Stimulated activated CD4-positive, alpha-beta T cell treated with anti-CD3 and anti-CD28 coated beads, Interleukin-1b, Interleukin-23, amount 100 ng/mL, for 24 hours (primary cell): ENCODE measurements around the gene ICOSLG.
"Not testable (repeated sequence)": the region's sequence is repeated elsewhere in the genome, so short reads cannot be mapped to it uniquely, and the experiment has no call there.

Source experiments
- DNase-seq, 4 experiments: peaks; one replicate each; pipeline ENCODE4 v3.0.0-alpha.2; 2020; ENCODE audit warnings: low read depth in 4 of 4, low spot score in 1 of 4

Gene ICOSLG

GRCh38 chr21:44184862-44185261, 55.9 kb downstream of the ICOSLG start:
- not testable (repeated sequence) for DNase-seq

GRCh38 chr21:44182202-44182601, 58.5 kb downstream of the ICOSLG start:
- not testable (repeated sequence) for DNase-seq

GRCh38 chr21:44181506-44181905, 59.2 kb downstream of the ICOSLG start:
- DNase-seq: not testable (repeated sequence)

GRCh38 chr21:44176127-44176526, 64.6 kb downstream of the ICOSLG start:
- DNase-seq: not testable (repeated sequence)

- not testable (repeated sequence) for DNase-seq
Observed at GRCh38 chr21:44175189-44175588, 65.6 kb downstream of the ICOSLG start.
